Parathyroid adenoma (tissue), 2 donors: ENCODE data around the gene ZMYND8.

Source experiments
- H2AFZ ChIP-seq: fragments of 300-600 bp; sonication (generic); one replicate; pipeline ENCODE4 v1.7.0; 2017; ENCODE audit warnings: antibody characterized with exemption, mild to moderate bottlenecking
- H3K27ac ChIP-seq: fragments of 300-600 bp; sonication (generic); one replicate; pipeline ENCODE4 v1.7.0; 2017
- H3K27me3 ChIP-seq: fragments of 300-600 bp; sonication (generic); one replicate; pipeline ENCODE4 v1.7.0; 2017; ENCODE audit warnings: low read length; ENCODE audit not compliant: control insufficient read depth, insufficient read depth
- H3K36me3 ChIP-seq: fragments of 300-600 bp; sonication (generic); one replicate; pipeline ENCODE4 v1.7.0; 2017; ENCODE audit warnings: low read length; ENCODE audit not compliant: control insufficient read depth, insufficient read depth
- H3K4me1 ChIP-seq: fragments of 300-600 bp; sonication (generic); one replicate; pipeline ENCODE4 v1.7.0; 2017; ENCODE audit warnings: control low read depth
- H3K4me2 ChIP-seq: fragments of 300-600 bp; sonication (generic); one replicate; pipeline ENCODE4 v1.7.0; 2017; ENCODE audit warnings: low read length
- H3K4me3 ChIP-seq: fragments of 300-600 bp; sonication (generic); one replicate; pipeline ENCODE4 v1.7.0; 2017; ENCODE audit warnings: low read depth, low read length
- H3K79me2 ChIP-seq: fragments of 300-600 bp; sonication (generic); one replicate; pipeline ENCODE4 v1.7.0; 2017; ENCODE audit warnings: control low read depth
- H3K9ac ChIP-seq: fragments of 300-600 bp; sonication (generic); one replicate; pipeline ENCODE4 v1.7.0; 2017; ENCODE audit warnings: mild to moderate bottlenecking
- H3K9me3 ChIP-seq: fragments of 300-600 bp; sonication (generic); one replicate; pipeline ENCODE4 v1.7.0; 2017; ENCODE audit warnings: low read length; ENCODE audit not compliant: control insufficient read depth
- CTCF ChIP-seq: fragments of 300-600 bp; sonication (generic); IDR thresholded peaks from one replicate; pipeline ENCODE4 v1.7.0; 2017; ENCODE audit warnings: antibody characterized with exemption, mild to moderate bottlenecking
- donor health status: primary hyperparathyroidism.

The ZMYND8 gene

GRCh38 chr20:47220161-47220582, 136.3 kb downstream of the ZMYND8 start:
- no peaks in the 10 kb centered on the region for H3K9me3 ChIP-seq
- peaks cover 13% of the 10 kb centered on the region for H3K79me2 ChIP-seq
- no peak overlapping the region for H3K4me2 ChIP-seq
- no peak overlapping the region for H3K4me3 ChIP-seq
- no peaks in the 10 kb centered on the region for H3K36me3 ChIP-seq
- H3K4me1 ChIP-seq: no peaks in the 10 kb centered on the region
- H3K27ac ChIP-seq: no peak overlapping the region
- no peak overlapping the region for H2AFZ ChIP-seq
- no peak overlapping the region for H3K9ac ChIP-seq
- H3K27me3 ChIP-seq: no peaks in the 10 kb centered on the region
- peak; percentile 49 for TF ChIP-seq CTCF

DNA sequence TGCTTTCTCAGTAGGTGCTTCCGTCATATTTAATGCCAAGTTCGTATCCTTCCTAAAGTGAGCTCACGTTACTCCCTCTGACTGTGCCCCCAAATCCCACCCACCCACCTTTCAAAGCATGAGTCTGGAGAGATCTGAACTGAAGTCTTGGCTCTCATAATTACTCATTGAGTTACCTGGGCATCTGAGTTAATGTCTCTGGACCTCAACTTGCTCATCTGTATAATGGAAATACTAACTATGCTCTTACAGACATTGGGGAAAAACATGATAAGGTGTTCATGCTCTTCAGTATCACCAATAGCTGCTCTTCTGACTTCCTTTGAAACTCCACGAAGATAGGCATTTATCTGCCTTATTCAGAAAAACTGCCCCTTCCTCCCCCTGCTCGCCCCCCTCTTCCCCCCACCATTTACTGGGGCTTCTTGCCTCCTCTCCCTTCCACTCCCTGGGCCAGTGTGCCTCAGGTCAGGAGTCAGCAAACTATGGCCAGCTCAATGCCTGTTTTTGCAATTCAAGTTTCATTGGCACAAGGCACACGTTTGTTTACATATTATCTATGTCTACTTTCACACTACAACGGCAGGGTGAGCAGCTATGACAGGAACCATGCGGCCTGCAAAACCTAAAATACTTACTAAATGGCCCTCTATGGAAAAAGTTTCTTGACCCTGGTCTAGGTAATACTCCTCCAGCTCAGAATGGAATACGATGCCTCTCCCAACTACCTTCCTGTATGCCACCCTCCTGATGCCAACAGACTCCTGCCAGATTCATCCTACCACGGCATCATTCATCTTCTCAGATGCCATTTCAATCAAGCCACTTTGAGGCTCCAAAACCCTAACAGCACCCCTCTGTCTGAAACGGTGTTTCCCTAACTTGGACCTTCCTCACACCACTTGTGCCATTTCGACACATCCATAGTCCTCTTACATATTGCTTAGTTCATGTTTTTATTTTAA, 138.7 kb downstream of the ZMYND8 start:
- no peaks in the 10 kb centered on the region for H3K4me1 ChIP-seq
- H3K4me2 ChIP-seq: no peak overlapping the region
- no peak overlapping the region for H2AFZ ChIP-seq
- H3K36me3 ChIP-seq: no peaks in the 10 kb centered on the region
- H3K9me3 ChIP-seq: no peaks in the 10 kb centered on the region
- H3K79me2 ChIP-seq: peaks cover 16% of the 10 kb centered on the region
- H3K4me3 ChIP-seq: no peak overlapping the region
- no peaks in the 10 kb centered on the region for H3K27me3 ChIP-seq
- H3K9ac ChIP-seq: no peak overlapping the region
- H3K27ac ChIP-seq: no peak overlapping the region
- TF ChIP-seq CTCF: no peak

- H3K79me2 ChIP-seq: peaks cover 16% of the 10 kb centered on the region
- H3K27me3 ChIP-seq: no peaks in the 10 kb centered on the region
- no peak overlapping the region for H3K27ac ChIP-seq
- TF ChIP-seq CTCF: no peak
- H3K4me1 ChIP-seq: no peaks in the 10 kb centered on the region
- no peaks in the 10 kb centered on the region for H3K9me3 ChIP-seq
- H3K9ac ChIP-seq: no peak overlapping the region
- no peak overlapping the region for H3K4me3 ChIP-seq
- no peaks in the 10 kb centered on the region for H3K36me3 ChIP-seq
- H3K4me2 ChIP-seq: no peak overlapping the region
- H2AFZ ChIP-seq: no peak overlapping the region
Measured at GRCh38 chr20:47216819-47217410, 139.6 kb downstream of the ZMYND8 start.

- Histone ChIP-seq H2AFZ (no peak overlapping the region), H3K4me2 (no peak overlapping the region), H3K4me1 (no peaks in the 10 kb centered on the region), H3K27ac (no peak overlapping the region), H3K27me3 (no peaks in the 10 kb centered on the region), H3K4me3 (no peak overlapping the region), H3K9ac (no peak overlapping the region), H3K36me3 (no peaks in the 10 kb centered on the region), H3K79me2 (peaks cover 16% of the 10 kb centered on the region), H3K9me3 (no peaks in the 10 kb centered on the region)
- no peak for TF ChIP-seq CTCF
Measured at GRCh38 chr20:47215653-47216397, 140.7 kb downstream of the ZMYND8 start.
